Measurements from ENCODE around the gene SEMA3B. TPM values are rescaled to one million over a fixed set of nuclear protein-coding genes. Genes with fewer than 3 reads are reported as not detected.
"Not testable (repeated sequence)": the region's sequence is repeated elsewhere in the genome, so short reads cannot be mapped to it uniquely, and the experiment has no call there.

Gene SEMA3B
- polyA plus RNA-seq, 2 donors: 5.2 to 7.8 TPM

- H3K9me3 ChIP-seq (ENCODE audit: control insufficient read depth in 2 of 2, insufficient read depth in 1 of 2, low read depth in 1 of 2, low read length in 1 of 2); H3K4me1 ChIP-seq (ENCODE audit: control insufficient read depth in 2 of 2, insufficient read depth in 2 of 2, low read length in 1 of 2); H3K36me3 ChIP-seq (ENCODE audit: control insufficient read depth in 2 of 2, insufficient read depth in 2 of 2, low read length in 1 of 2); H3K27me3 ChIP-seq (ENCODE audit: control insufficient read depth in 1 of 2, insufficient read depth in 2 of 2, low read length in 2 of 2): not testable (repeated sequence)
- Histone ChIP-seq H3K4me3 (ENCODE audit: low read depth in 1 of 2, low read length in 2 of 2) (peak overlapping the region; percentile 49 to 72), H3K27ac (ENCODE audit: low read depth in 2 of 2, low read length in 1 of 2) (peak overlapping the region; percentile 94 to 98)
- WGBS, 2 donors: 31 to 38% methylated on average over 14 to 15 of the region's 15 CpGs
These were observed 40.7 kb upstream of the SEMA3B start for GRCh38 chr3:50228184-50228763.

GRCh38 chr3:50229490-50229889 lies 39.5 kb upstream of the SEMA3B start:
- H3K4me1 ChIP-seq (ENCODE audit: control insufficient read depth in 2 of 2, insufficient read depth in 2 of 2, low read length in 1 of 2): peaks cover 7 to 8% of the 10 kb centered on the region in 2 donors
- no peaks in the 10 kb centered on the region for H3K36me3 ChIP-seq (ENCODE audit: control insufficient read depth in 2 of 2, insufficient read depth in 2 of 2, low read length in 1 of 2)
- 89 to 90% methylated on average over 3 of the region's 3 CpGs for WGBS, 2 donors
- no peaks in the 10 kb centered on the region for H3K9me3 ChIP-seq (ENCODE audit: control insufficient read depth in 2 of 2, insufficient read depth in 1 of 2, low read depth in 1 of 2, low read length in 1 of 2)
- no peaks in the 10 kb centered on the region for H3K27me3 ChIP-seq (ENCODE audit: control insufficient read depth in 1 of 2, insufficient read depth in 2 of 2, low read length in 2 of 2)
- H3K27ac ChIP-seq (ENCODE audit: low read depth in 2 of 2, low read length in 1 of 2): peak overlapping the region; percentile 88 to 92
- no peak overlapping the region for H3K4me3 ChIP-seq (ENCODE audit: low read depth in 1 of 2, low read length in 2 of 2)

DNA sequence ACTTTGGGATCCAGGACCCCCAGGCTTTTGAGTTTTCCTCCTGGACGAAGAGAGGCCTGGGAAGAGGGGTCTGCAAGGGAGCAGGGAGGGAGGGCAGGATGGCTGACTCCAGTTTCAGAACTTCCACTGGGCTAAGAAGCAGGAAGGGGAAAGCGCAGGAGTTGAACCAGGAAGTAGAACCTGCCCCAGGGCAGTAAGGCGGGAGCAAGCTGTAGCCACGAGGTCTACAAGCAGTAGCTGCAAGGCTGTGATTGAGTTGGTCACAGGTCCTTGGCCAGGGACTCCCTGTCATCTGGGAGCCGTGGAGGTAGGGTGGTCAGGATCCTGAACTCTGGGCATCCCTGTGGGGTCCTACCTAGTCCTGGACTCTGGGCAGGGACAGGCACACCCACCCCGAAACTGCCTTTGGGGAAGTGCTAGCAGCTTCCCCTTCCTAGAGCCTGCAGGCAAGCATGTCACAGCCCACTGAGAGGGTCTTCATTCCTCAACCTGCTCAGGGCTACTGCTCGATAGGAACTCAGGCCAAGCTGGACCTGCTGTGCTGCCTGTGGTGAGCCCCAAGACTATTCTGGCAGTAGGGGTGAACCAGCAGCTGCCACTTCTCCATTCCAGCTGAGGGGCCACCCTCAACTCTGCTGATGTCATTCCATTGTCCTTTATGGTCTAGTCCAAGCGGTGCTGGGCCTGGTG lies 38.7 kb upstream of the SEMA3B start:
- peak overlapping the region; percentile 88 to 92 for H3K27ac ChIP-seq (ENCODE audit: low read depth in 2 of 2, low read length in 1 of 2)
- no peaks in the 10 kb centered on the region for H3K27me3 ChIP-seq (ENCODE audit: control insufficient read depth in 1 of 2, insufficient read depth in 2 of 2, low read length in 2 of 2)
- peaks cover 7 to 8% of the 10 kb centered on the region in 2 donors for H3K4me1 ChIP-seq (ENCODE audit: control insufficient read depth in 2 of 2, insufficient read depth in 2 of 2, low read length in 1 of 2)
- no peaks in the 10 kb centered on the region for H3K9me3 ChIP-seq (ENCODE audit: control insufficient read depth in 2 of 2, insufficient read depth in 1 of 2, low read depth in 1 of 2, low read length in 1 of 2)
- 79 to 80% methylated on average over 8 of the region's 8 CpGs for WGBS, 2 donors
- no peak overlapping the region for H3K4me3 ChIP-seq (ENCODE audit: low read depth in 1 of 2, low read length in 2 of 2)
- H3K36me3 ChIP-seq (ENCODE audit: control insufficient read depth in 2 of 2, insufficient read depth in 2 of 2, low read length in 1 of 2): no peaks in the 10 kb centered on the region

- H3K36me3 ChIP-seq (ENCODE audit: control insufficient read depth in 2 of 2, insufficient read depth in 2 of 2, low read length in 1 of 2): no peaks in the 10 kb centered on the region
- 83 to 90% methylated on average over 4 of the region's 4 CpGs for WGBS, 2 donors
- no peaks in the 10 kb centered on the region for H3K27me3 ChIP-seq (ENCODE audit: control insufficient read depth in 1 of 2, insufficient read depth in 2 of 2, low read length in 2 of 2)
- no peak overlapping the region for H3K4me3 ChIP-seq (ENCODE audit: low read depth in 1 of 2, low read length in 2 of 2)
- H3K27ac ChIP-seq (ENCODE audit: low read depth in 2 of 2, low read length in 1 of 2): no peak overlapping the region
- H3K9me3 ChIP-seq (ENCODE audit: control insufficient read depth in 2 of 2, insufficient read depth in 1 of 2, low read depth in 1 of 2, low read length in 1 of 2): no peaks in the 10 kb centered on the region
- peaks cover 7 to 8% of the 10 kb centered on the region in 2 donors for H3K4me1 ChIP-seq (ENCODE audit: control insufficient read depth in 2 of 2, insufficient read depth in 2 of 2, low read length in 1 of 2)
These were observed 38.2 kb upstream of the SEMA3B start for GRCh38 chr3:50230794-50231125.

- Histone ChIP-seq H3K9me3 (ENCODE audit: control insufficient read depth in 2 of 2, insufficient read depth in 1 of 2, low read depth in 1 of 2, low read length in 1 of 2) (no peaks in the 10 kb centered on the region), H3K27ac (ENCODE audit: low read depth in 2 of 2, low read length in 1 of 2) (no peak overlapping the region), H3K36me3 (ENCODE audit: control insufficient read depth in 2 of 2, insufficient read depth in 2 of 2, low read length in 1 of 2) (no peaks in the 10 kb centered on the region), H3K4me3 (ENCODE audit: low read depth in 1 of 2, low read length in 2 of 2) (no peak overlapping the region), H3K4me1 (ENCODE audit: control insufficient read depth in 2 of 2, insufficient read depth in 2 of 2, low read length in 1 of 2) (peaks cover 7 to 8% of the 10 kb centered on the region in 2 donors), H3K27me3 (ENCODE audit: control insufficient read depth in 1 of 2, insufficient read depth in 2 of 2, low read length in 2 of 2) (no peaks in the 10 kb centered on the region)
- 81 to 83% methylated on average over 5 of the region's 5 CpGs for WGBS, 2 donors
These were observed 37.4 kb upstream of the SEMA3B start for GRCh38 chr3:50231581-50231980.

- H3K4me3 ChIP-seq (ENCODE audit: low read depth in 1 of 2, low read length in 2 of 2): no peak overlapping the region
- H3K9me3 ChIP-seq (ENCODE audit: control insufficient read depth in 2 of 2, insufficient read depth in 1 of 2, low read depth in 1 of 2, low read length in 1 of 2): no peaks in the 10 kb centered on the region
- peaks cover 7 to 12% of the 10 kb centered on the region in 2 donors for H3K4me1 ChIP-seq (ENCODE audit: control insufficient read depth in 2 of 2, insufficient read depth in 2 of 2, low read length in 1 of 2)
- H3K27me3 ChIP-seq (ENCODE audit: control insufficient read depth in 1 of 2, insufficient read depth in 2 of 2, low read length in 2 of 2): no peaks in the 10 kb centered on the region
- 73 to 83% methylated on average over 3 of the region's 3 CpGs for WGBS, 2 donors
- no peak overlapping the region for H3K27ac ChIP-seq (ENCODE audit: low read depth in 2 of 2, low read length in 1 of 2)
- no peaks in the 10 kb centered on the region for H3K36me3 ChIP-seq (ENCODE audit: control insufficient read depth in 2 of 2, insufficient read depth in 2 of 2, low read length in 1 of 2)
These were observed 36.6 kb upstream of the SEMA3B start for GRCh38 chr3:50232303-50232702.

DNA sequence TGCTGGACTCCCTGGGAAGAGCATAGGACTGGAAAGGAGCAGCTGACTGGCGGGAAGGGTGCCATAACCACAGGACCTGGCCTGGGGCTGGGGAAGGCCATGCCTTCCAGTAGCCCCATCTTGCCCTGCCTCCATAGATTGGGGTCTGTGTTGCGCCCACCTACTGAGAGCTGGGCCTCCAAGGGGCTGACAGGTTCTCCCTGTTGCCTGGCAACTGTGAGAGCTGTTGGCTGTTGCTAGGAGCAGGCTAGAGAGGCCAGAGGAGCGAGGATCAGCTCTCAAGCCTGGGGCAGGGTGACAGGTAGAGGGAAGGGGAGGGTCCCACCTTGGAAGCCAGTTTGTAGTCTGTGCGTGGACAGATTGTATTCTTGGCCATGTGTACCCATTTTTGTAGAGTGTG lies 35.8 kb upstream of the SEMA3B start:
- H3K27me3 ChIP-seq (ENCODE audit: control insufficient read depth in 1 of 2, insufficient read depth in 2 of 2, low read length in 2 of 2): no peaks in the 10 kb centered on the region
- H3K4me1 ChIP-seq (ENCODE audit: control insufficient read depth in 2 of 2, insufficient read depth in 2 of 2, low read length in 1 of 2): peaks cover 9 to 15% of the 10 kb centered on the region in 2 donors
- WGBS, 2 donors: 88 to 91% methylated on average over 4 of the region's 4 CpGs
- H3K36me3 ChIP-seq (ENCODE audit: control insufficient read depth in 2 of 2, insufficient read depth in 2 of 2, low read length in 1 of 2): no peaks in the 10 kb centered on the region
- H3K27ac ChIP-seq (ENCODE audit: low read depth in 2 of 2, low read length in 1 of 2): no peak overlapping the region
- no peaks in the 10 kb centered on the region for H3K9me3 ChIP-seq (ENCODE audit: control insufficient read depth in 2 of 2, insufficient read depth in 1 of 2, low read depth in 1 of 2, low read length in 1 of 2)
- H3K4me3 ChIP-seq (ENCODE audit: low read depth in 1 of 2, low read length in 2 of 2): no peak overlapping the region

GRCh38 chr3:50235716-50236483 lies 33.0 kb upstream of the SEMA3B start, which contains the start of gene GNAI2:
TSS of gene GNAI2 (plus strand) at chr3:50236204. CDS start at chr3:50236336, 132 bp downstream.
- peaks cover 0 to 4% of the 10 kb centered on the region in 2 donors for H3K36me3 ChIP-seq (ENCODE audit: control insufficient read depth in 2 of 2, insufficient read depth in 2 of 2, low read length in 1 of 2)
- peak within 1 kb of the TSS; percentile 75 to 77 for H3K4me3 ChIP-seq (ENCODE audit: low read depth in 1 of 2, low read length in 2 of 2)
- no peaks in the 10 kb centered on the region for H3K9me3 ChIP-seq (ENCODE audit: control insufficient read depth in 2 of 2, insufficient read depth in 1 of 2, low read depth in 1 of 2, low read length in 1 of 2)
- peak within 1 kb of the TSS; percentile 87 to 96 for H3K27ac ChIP-seq (ENCODE audit: low read depth in 2 of 2, low read length in 1 of 2)
- 1% methylated on average over 71 to 75 of the region's 75 CpGs for WGBS, 2 donors
- H3K4me1 ChIP-seq (ENCODE audit: control insufficient read depth in 2 of 2, insufficient read depth in 2 of 2, low read length in 1 of 2): peaks cover 2 to 23% of the 10 kb centered on the region in 2 donors
- no peaks in the 10 kb centered on the region for H3K27me3 ChIP-seq (ENCODE audit: control insufficient read depth in 1 of 2, insufficient read depth in 2 of 2, low read length in 2 of 2)

DNA sequence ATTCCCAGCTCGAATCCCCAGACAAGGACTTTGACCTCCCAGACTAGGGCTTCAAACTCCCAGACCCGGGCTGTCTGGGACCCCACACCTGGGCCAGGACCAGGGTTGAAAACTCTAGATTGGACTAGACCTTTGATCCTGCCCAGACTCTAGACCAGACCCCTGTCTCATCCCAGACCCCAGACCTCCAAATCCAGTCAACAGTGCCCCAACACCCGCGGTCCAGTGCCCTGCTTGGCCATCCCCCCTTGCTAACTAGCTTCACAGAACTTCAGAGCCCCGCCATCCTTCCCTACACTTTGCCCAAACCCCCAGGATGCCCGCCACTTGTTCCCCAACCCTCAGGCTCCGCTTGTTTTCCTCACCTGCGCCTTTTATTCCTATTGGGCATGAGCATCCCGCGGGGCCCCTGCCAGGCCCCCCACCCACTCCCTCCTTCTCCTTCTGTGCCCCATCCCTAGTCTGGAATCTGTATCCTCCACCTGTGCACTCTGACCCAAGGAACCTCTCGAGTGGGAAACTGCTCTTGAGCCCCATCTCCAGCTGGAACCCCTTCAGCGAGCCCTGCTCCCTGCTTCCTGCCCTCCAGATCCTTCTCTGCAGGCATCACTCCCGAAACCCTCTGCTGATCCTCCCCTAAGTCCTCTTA lies 32.3 kb upstream of the SEMA3B start:
- Histone ChIP-seq H3K9me3 (ENCODE audit: control insufficient read depth in 2 of 2, insufficient read depth in 1 of 2, low read depth in 1 of 2, low read length in 1 of 2) (no peaks in the 10 kb centered on the region), H3K36me3 (ENCODE audit: control insufficient read depth in 2 of 2, insufficient read depth in 2 of 2, low read length in 1 of 2) (peaks cover 0 to 4% of the 10 kb centered on the region in 2 donors), H3K4me3 (ENCODE audit: low read depth in 1 of 2, low read length in 2 of 2) (peak overlapping the region; percentile 75 to 77), H3K4me1 (ENCODE audit: control insufficient read depth in 2 of 2, insufficient read depth in 2 of 2, low read length in 1 of 2) (peaks cover 8 to 30% of the 10 kb centered on the region in 2 donors), H3K27ac (ENCODE audit: low read depth in 2 of 2, low read length in 1 of 2) (peak overlapping the region; percentile 87 to 96), H3K27me3 (ENCODE audit: control insufficient read depth in 1 of 2, insufficient read depth in 2 of 2, low read length in 2 of 2) (no peaks in the 10 kb centered on the region)
- 1 to 2% methylated on average over 13 of the region's 13 CpGs for WGBS, 2 donors
